ENCODE results near the gene NFE2L3. TPM values are rescaled to one million over a fixed set of nuclear protein-coding genes. Genes with fewer than 3 reads are reported as not detected.
"Not testable (repeated sequence)": the region's sequence is repeated elsewhere in the genome, so short reads cannot be mapped to it uniquely, and the experiment has no call there.

NFE2L3 gene
- total and polyA plus RNA-seq, 2 donors (not counting 1 experiment from before 2014, with no cell fraction given) = 1.4 to 1.6 TPM

- Histone ChIP-seq H3K4me3 (ENCODE audit: control extremely low read depth in 1 of 5, extremely low read depth in 1 of 5, insufficient read depth in 1 of 5, low read depth in 2 of 5, low read length in 4 of 5) (no peak overlapping the region), H3K4me2 (replicated peaks; ENCODE audit: low read depth, low read length, poor library complexity, severe bottlenecking) (no peak overlapping the region), H3K79me2 (ENCODE audit: control insufficient read depth, insufficient read depth, low read length) (peaks cover 7% of the 10 kb centered on the region), H4K20me1 (ENCODE audit: control insufficient read depth, insufficient read depth, low read length, poor library complexity, severe bottlenecking) (no peaks in the 10 kb centered on the region), H3K27ac (ENCODE audit: low read length in 2 of 2) (no peak overlapping the region), H3K4me1 (ENCODE audit: control insufficient read depth in 2 of 2, insufficient read depth in 2 of 2, low read length in 2 of 2) (peaks cover 0 to 7% of the 10 kb centered on the region in 2 donors), H3K27me3 (replicated peaks in 1 of 4; ENCODE audit: control extremely low read depth in 1 of 4, control insufficient read depth in 3 of 4, insufficient read depth in 4 of 4, low read length in 3 of 4) (no peaks in the 10 kb centered on the region), H3K36me3 (replicated peaks in 1 of 2; ENCODE audit: control extremely low read depth in 1 of 2, control insufficient read depth in 1 of 2, extremely low read depth in 1 of 2, insufficient read depth in 2 of 2, low read length in 1 of 2) (peaks cover 0 to 6% of the 10 kb centered on the region in 2 experiments), H2AFZ (ENCODE audit: insufficient read depth, low read depth, low read length, poor library complexity, severe bottlenecking) (no peak overlapping the region), H3K9me3 (ENCODE audit: control extremely low read depth in 1 of 3, control insufficient read depth in 2 of 3, insufficient read depth in 1 of 3, low read length in 2 of 3) (no peaks in the 10 kb centered on the region), H3K9ac (ENCODE audit: low read length) (no peak overlapping the region)
- Mint-ChIP-seq H3K27me3 (no peaks in the 10 kb centered on the region), H3K9me3 (ENCODE audit: insufficient read depth) (no peaks in the 10 kb centered on the region), H3K4me3 (no peak overlapping the region), H3K4me1 (peaks cover 6% of the 10 kb centered on the region), H3K27ac (no peak overlapping the region)
- POLR2A ChIA-PET = interaction anchor here (0.7 kb wide), 1 partner anchor 8 kb away, joined by 3 read pairs; no protein-coding TSS in a partner anchor
- intact Hi-C loops (cut with micrococcal nuclease) = no loop called here
- CTCF ChIA-PET = interaction anchor here (1.2 to 1.7 kb wide), 3 partner anchors 19 to 81 kb away, joined by 3 read pairs; no protein-coding TSS in a partner anchor
- ATAC-seq (ENCODE audit: low read depth) = no peak
- no peak for DNase-seq
- TF ChIP-seq CTCF (IDR thresholded peaks at IDR 0.05) (no peak), EZH2 (IDR thresholded peaks at IDR 0.05; ENCODE audit: borderline replicate concordance, insufficient read depth, low read depth, low read length, poor library complexity, severe bottlenecking) (no peak)
- WGBS (ENCODE audit: insufficient coverage) = no CpG with 5 or more reads among the region's 2 CpGs
Observed at GRCh38 chr7:26171601-26172000, 19.6 kb downstream of the NFE2L3 start.

- Mint-ChIP-seq H3K27me3 (no peaks in the 10 kb centered on the region), H3K4me3 (no peak overlapping the region), H3K9me3 (ENCODE audit: insufficient read depth) (no peaks in the 10 kb centered on the region), H3K4me1 (peaks cover 2% of the 10 kb centered on the region), H3K27ac (no peak overlapping the region)
- Histone ChIP-seq H3K79me2 (ENCODE audit: control insufficient read depth, insufficient read depth, low read length) (peaks cover 7% of the 10 kb centered on the region), H3K4me2 (replicated peaks; ENCODE audit: low read depth, low read length, poor library complexity, severe bottlenecking) (no peak overlapping the region), H4K20me1 (ENCODE audit: control insufficient read depth, insufficient read depth, low read length, poor library complexity, severe bottlenecking) (no peaks in the 10 kb centered on the region), H3K27ac (ENCODE audit: low read length in 2 of 2) (no peak overlapping the region), H3K36me3 (replicated peaks in 1 of 2; ENCODE audit: control extremely low read depth in 1 of 2, control insufficient read depth in 1 of 2, extremely low read depth in 1 of 2, insufficient read depth in 2 of 2, low read length in 1 of 2) (peaks cover 0 to 6% of the 10 kb centered on the region in 2 experiments), H3K27me3 (replicated peaks in 1 of 4; ENCODE audit: control extremely low read depth in 1 of 4, control insufficient read depth in 3 of 4, insufficient read depth in 4 of 4, low read length in 3 of 4) (no peaks in the 10 kb centered on the region), H3K9ac (ENCODE audit: low read length) (no peak overlapping the region), H3K4me3 (ENCODE audit: control extremely low read depth in 1 of 5, extremely low read depth in 1 of 5, insufficient read depth in 1 of 5, low read depth in 2 of 5, low read length in 4 of 5) (no peak overlapping the region), H2AFZ (ENCODE audit: insufficient read depth, low read depth, low read length, poor library complexity, severe bottlenecking) (no peak overlapping the region), H3K4me1 (ENCODE audit: control insufficient read depth in 2 of 2, insufficient read depth in 2 of 2, low read length in 2 of 2) (peaks cover 0 to 3% of the 10 kb centered on the region in 2 donors), H3K9me3 (ENCODE audit: control extremely low read depth in 1 of 3, control insufficient read depth in 2 of 3, insufficient read depth in 1 of 3, low read length in 2 of 3) (no peaks in the 10 kb centered on the region)
- DNase-seq (no peak), ATAC-seq (ENCODE audit: low read depth) (no peak)
- WGBS (ENCODE audit: insufficient coverage) = no CpG with 5 or more reads among the region's 1 CpG
- ChIA-PET POLR2A (no interaction called here), CTCF (interaction anchor here (1.2 to 1.7 kb wide), 3 partner anchors 19 to 81 kb away, joined by 3 read pairs; no protein-coding TSS in a partner anchor)
- intact Hi-C loops (cut with micrococcal nuclease) = no loop called here
- no peak for TF ChIP-seq EZH2 (IDR thresholded peaks at IDR 0.05; ENCODE audit: borderline replicate concordance, insufficient read depth, low read depth, low read length, poor library complexity, severe bottlenecking)
- no peak for TF ChIP-seq CTCF (IDR thresholded peaks at IDR 0.05)
Observed at GRCh38 chr7:26172048-26172447, 20.1 kb downstream of the NFE2L3 start.

GRCh38 chr7:26175903-26176302 is 23.9 kb downstream of the NFE2L3 start:
- H2AFZ ChIP-seq (ENCODE audit: insufficient read depth, low read depth, low read length, poor library complexity, severe bottlenecking); H3K79me2 ChIP-seq (ENCODE audit: control insufficient read depth, insufficient read depth, low read length); H3K4me3 ChIP-seq (ENCODE audit: control extremely low read depth in 1 of 5, extremely low read depth in 1 of 5, insufficient read depth in 1 of 5, low read depth in 2 of 5, low read length in 4 of 5); CTCF ChIA-PET; H3K9me3 ChIP-seq (ENCODE audit: control extremely low read depth in 1 of 3, control insufficient read depth in 2 of 3, insufficient read depth in 1 of 3, low read length in 2 of 3); H3K27ac Mint-ChIP-seq; H4K20me1 ChIP-seq (ENCODE audit: control insufficient read depth, insufficient read depth, low read length, poor library complexity, severe bottlenecking); intact Hi-C loops (cut with micrococcal nuclease); H3K36me3 ChIP-seq (replicated peaks in 1 of 2; ENCODE audit: control extremely low read depth in 1 of 2, control insufficient read depth in 1 of 2, extremely low read depth in 1 of 2, insufficient read depth in 2 of 2, low read length in 1 of 2); H3K27me3 ChIP-seq (replicated peaks in 1 of 4; ENCODE audit: control extremely low read depth in 1 of 4, control insufficient read depth in 3 of 4, insufficient read depth in 4 of 4, low read length in 3 of 4); H3K9ac ChIP-seq (ENCODE audit: low read length); DNase-seq; H3K4me2 ChIP-seq (replicated peaks; ENCODE audit: low read depth, low read length, poor library complexity, severe bottlenecking); H3K27ac ChIP-seq (ENCODE audit: low read length in 2 of 2); POLR2A ChIA-PET; ATAC-seq (ENCODE audit: low read depth); H3K4me3 Mint-ChIP-seq; H3K9me3 Mint-ChIP-seq (ENCODE audit: insufficient read depth); H3K4me1 ChIP-seq (ENCODE audit: control insufficient read depth in 2 of 2, insufficient read depth in 2 of 2, low read length in 2 of 2); H3K27me3 Mint-ChIP-seq: not testable (repeated sequence)
- no CpG with 5 or more reads among the region's 4 CpGs for WGBS (ENCODE audit: insufficient coverage)
- H3K4me1 Mint-ChIP-seq = peaks cover 10% of the 10 kb centered on the region
